Activated T-cell treated with anti-CD3 and anti-CD28 coated beads, Interleukin-2, amount 50 U/mL, for 72 hours (primary cell): ENCODE data around the gene SORBS2. TPM values are rescaled to one million over a fixed set of nuclear protein-coding genes. Genes with fewer than 3 reads are reported as not detected.

Experiments used
- ATAC-seq, 2 donors: fragments of 150-1000 bp; cut with Tn5 transposase; replicated peaks in 1 of 2; 2 replicates each; pipeline ENCODE4 v1.10.0; 2021; ENCODE audit warnings: moderate library complexity in 2 of 2, mild to moderate bottlenecking in 1 of 2
- DNase-seq, 2 donors: peaks; one replicate each; pipeline ENCODE4 v3.0.0; 2021 to 2022; ENCODE audit warnings: mixed read lengths in 1 of 2
- H3K27ac Mint-ChIP-seq: one replicate; pipeline ENCODE4 v1.8.0; 2022; ENCODE audit warnings: mild to moderate bottlenecking, moderate library complexity, mixed read lengths
- H3K27me3 Mint-ChIP-seq: one replicate; pipeline ENCODE4 v1.8.0; 2022; ENCODE audit warnings: low read depth, mixed read lengths
- H3K36me3 Mint-ChIP-seq, 2 donors: one replicate each; pipeline ENCODE4 v1.8.0; 2022; ENCODE audit warnings: mixed read lengths in 2 of 2, mild to moderate bottlenecking in 1 of 2; ENCODE audit not compliant: insufficient read depth in 2 of 2
- H3K4me1 Mint-ChIP-seq: one replicate; pipeline ENCODE4 v1.8.0; 2022; ENCODE audit warnings: low read depth, mixed read lengths
- H3K4me3 Mint-ChIP-seq, 2 donors: one replicate each; pipeline ENCODE4 v1.8.0; 2022; ENCODE audit warnings: mild to moderate bottlenecking in 2 of 2, mixed read lengths in 2 of 2, moderate library complexity in 2 of 2
- H3K9me3 Mint-ChIP-seq, 2 donors: one replicate each; pipeline ENCODE4 v1.8.0; 2022; ENCODE audit warnings: mixed read lengths in 2 of 2
- total RNA-seq, 2 donors: library from RNA; stranded (reverse); gene quantifications; one replicate each; pipeline ENCODE4 v1.2.3, GENCODE V29; 2022

SORBS2 gene
- total RNA-seq, 2 donors from 2014 or later, result 0.26 TPM; not detected in 1

DNA sequence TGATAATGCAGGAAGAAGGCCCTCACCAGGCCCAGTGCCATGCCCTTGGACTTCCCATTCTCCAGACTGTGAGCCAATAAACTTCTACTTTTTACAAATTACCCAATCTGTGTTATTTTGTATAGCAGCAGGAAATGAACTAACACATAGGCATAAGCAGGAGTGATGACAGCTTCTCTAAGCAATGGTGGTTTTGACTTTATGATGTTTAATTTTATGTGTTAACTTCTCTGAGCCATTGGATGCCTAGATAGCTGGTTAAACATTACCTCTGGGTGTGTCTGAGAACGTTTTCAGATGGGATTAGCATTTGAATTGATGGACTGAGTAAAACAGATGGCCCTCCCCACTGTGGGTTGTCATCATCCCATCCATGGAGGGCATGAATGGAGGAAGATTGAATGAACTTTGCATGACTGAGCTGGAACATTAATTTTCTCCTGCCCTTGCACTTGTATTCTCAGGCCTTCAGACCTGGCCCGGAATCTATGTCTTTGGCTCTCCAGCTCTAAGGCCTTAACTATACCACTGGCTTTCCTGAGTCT lies 262.8 kb downstream of the SORBS2 start:
- Mint-ChIP-seq H3K4me3 (no peak overlapping the region), H3K27ac (no peak overlapping the region), H3K36me3 (no peaks in the 10 kb centered on the region), H3K9me3 (no peaks in the 10 kb centered on the region), H3K27me3 (peaks cover 18% of the 10 kb centered on the region), H3K4me1 (no peaks in the 10 kb centered on the region)
- DNase-seq (no peak), ATAC-seq (no peak)

DNA sequence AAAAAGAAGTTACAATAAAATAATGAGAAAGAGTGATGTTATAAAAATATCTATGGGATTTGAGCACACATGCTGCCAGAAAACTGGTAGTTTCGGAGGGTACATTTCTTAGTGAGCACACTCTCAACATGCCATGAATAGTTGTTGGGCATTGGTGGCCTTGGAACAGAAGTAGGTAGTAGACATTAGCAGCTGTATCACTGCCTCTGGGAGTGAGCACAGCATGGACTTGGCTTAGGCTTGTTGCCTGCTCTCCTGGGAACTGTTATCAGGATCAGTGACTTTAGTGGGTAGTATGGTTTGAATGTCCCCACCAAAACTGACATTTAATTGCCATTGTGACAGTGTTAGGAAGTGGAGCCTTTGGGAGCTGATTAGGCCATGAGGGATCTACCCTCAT lies 263.4 kb downstream of the SORBS2 start:
- DNase-seq (no peak), ATAC-seq (no peak)
- Mint-ChIP-seq H3K4me1 (no peaks in the 10 kb centered on the region), H3K9me3 (no peaks in the 10 kb centered on the region), H3K27me3 (peaks cover 18% of the 10 kb centered on the region), H3K4me3 (no peak overlapping the region), H3K36me3 (no peaks in the 10 kb centered on the region), H3K27ac (no peak overlapping the region)

DNA sequence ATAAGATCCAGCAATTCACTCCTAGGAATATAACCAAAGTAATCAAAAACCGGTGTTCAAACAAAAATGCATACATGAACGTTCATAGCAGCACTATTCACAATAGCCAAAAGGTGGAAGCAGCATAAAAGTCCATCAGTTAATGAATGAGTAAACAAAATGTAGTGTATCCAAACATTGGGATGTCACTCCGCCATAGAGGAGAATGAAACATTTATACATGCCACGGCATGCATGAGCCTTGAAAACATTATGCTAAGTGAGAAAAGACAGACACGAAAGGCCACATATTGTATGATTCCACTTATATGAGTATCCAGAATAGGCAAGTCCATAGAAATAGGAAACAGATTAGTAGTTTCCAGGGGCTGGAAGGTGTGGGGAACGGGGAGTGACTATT lies 265.7 kb downstream of the SORBS2 start:
- Mint-ChIP-seq H3K9me3 (no peaks in the 10 kb centered on the region), H3K27ac (no peak overlapping the region), H3K4me1 (no peaks in the 10 kb centered on the region), H3K36me3 (no peaks in the 10 kb centered on the region), H3K27me3 (peaks cover 24% of the 10 kb centered on the region), H3K4me3 (no peak overlapping the region)
- DNase-seq (no peak), ATAC-seq (no peak)

DNA sequence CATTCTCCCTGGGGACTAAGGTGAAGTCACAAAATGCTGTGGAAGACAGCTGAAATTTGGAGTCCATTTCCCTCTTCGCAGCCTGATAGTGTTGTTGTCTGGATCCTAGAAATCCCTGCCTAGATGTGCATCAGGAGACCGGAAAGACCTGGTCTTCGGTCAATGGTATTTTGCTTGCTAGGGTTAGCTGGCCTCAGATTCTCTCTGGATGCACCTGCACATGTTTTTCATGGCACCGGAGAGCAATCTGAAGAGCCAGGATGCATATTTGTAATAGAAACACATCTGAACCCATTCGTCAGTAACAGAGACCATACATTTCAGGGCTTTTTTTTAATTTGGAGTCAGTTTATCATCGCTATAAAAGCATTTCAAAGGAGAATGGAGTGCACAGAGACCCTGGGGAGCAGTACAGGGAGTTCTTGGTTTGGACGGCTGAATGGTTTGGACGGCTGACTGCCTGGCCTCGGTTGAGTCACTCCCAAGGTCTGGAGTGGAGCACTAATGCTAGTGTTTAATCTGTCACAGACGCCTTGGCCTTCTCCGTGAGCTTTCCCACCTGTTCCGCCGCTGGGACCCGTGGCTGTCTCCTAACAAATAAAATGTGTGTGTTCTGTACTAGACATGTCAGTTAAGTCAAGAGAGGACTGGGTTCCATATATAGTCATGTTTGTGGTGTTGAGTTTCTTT lies 269.2 kb downstream of the SORBS2 start:
- H3K27ac Mint-ChIP-seq, result no peak overlapping the region
- peaks cover 15% of the 10 kb centered on the region for H3K27me3 Mint-ChIP-seq
- no peak overlapping the region for H3K4me3 Mint-ChIP-seq
- H3K4me1 Mint-ChIP-seq, result no peaks in the 10 kb centered on the region
- ATAC-seq (no peak), DNase-seq (no peak)
- H3K9me3 Mint-ChIP-seq, result no peaks in the 10 kb centered on the region
- H3K36me3 Mint-ChIP-seq, result no peaks in the 10 kb centered on the region

DNA sequence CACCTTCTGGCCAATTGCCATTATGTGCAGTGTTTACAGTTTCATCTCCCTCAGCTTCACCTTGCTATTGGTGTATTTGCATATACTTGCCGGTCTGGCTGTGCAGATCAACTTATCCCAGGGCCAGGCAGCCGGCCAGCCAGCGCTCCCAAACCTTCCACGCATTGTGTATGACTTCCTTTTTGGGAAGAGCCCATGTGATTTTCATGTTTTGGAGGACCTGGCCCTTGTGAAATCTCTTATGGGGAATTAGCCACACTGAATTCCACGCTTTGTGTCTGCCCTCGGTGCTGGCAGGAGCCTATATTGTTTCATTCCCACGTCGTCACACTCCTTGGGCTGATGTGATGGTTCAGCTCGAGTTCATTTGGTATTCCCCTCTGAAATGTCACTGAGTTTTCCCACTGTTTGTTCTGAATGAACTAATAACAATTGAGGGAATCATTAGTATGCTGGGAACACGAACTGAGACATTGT lies 270.7 kb downstream of the SORBS2 start:
- no peak for ATAC-seq
- H3K36me3 Mint-ChIP-seq, result no peaks in the 10 kb centered on the region
- peaks cover 15% of the 10 kb centered on the region for H3K27me3 Mint-ChIP-seq

DNA sequence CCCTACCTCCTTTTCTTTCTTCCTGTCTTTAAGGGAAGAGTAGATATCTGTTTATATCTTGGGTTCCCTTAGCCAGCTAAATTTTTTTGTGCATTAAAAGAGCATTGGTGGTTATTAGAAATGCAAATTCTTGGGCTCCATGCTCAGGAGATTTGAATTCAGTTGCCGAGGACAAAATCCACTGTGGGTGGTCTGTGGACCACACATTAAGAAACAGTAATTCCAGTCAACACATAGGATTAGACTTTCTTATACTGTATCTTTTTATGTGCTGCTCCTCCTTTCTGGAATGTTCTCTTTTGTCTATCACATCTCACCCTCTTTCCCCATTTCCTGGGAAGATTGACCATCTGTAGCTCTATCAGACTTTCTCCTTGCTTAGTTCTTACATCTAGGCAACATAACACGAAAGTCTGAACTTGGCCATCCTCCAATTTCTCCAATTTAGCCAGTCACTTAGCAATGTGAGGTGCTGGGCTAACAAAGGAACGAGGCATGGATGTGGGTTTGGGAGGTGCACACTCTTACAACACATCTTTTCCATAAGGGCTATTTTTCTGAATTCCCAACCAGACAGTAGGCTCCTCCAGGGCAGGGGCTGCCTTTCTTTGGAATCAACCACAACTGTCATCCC lies 271.4 kb downstream of the SORBS2 start:
- no peaks in the 10 kb centered on the region for H3K36me3 Mint-ChIP-seq
- no peak overlapping the region for H3K4me3 Mint-ChIP-seq
- DNase-seq (no peak), ATAC-seq (no peak)
- peaks cover 20% of the 10 kb centered on the region for H3K27me3 Mint-ChIP-seq
- H3K27ac Mint-ChIP-seq, result no peak overlapping the region
- no peaks in the 10 kb centered on the region for H3K9me3 Mint-ChIP-seq
- H3K4me1 Mint-ChIP-seq, result no peaks in the 10 kb centered on the region

More for the DNA sequence above, 270.7 kb downstream of the SORBS2 start:
- Mint-ChIP-seq H3K4me1 (no peaks in the 10 kb centered on the region), H3K27ac (no peak overlapping the region), H3K9me3 (no peaks in the 10 kb centered on the region), H3K4me3 (no peak overlapping the region)
- no peak for DNase-seq

DNA sequence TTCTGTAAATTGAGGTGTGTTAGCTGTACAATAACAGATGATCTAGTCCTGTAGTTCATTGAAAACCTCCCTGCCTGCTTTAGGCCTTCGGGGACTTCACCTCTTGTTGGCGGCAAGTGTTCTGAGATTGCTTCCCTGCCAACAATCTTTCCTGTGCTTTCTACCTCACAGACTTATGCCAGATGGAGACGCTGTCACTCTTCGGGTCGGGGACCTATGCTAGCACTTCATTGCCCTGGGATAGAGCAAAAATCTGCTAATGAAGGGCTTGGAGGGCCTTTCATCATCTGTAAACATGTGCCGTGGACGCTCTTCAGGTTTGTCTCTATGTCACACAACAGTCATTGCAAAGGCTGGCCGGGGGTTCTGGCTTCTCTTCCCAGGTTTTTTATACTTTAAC lies 272.0 kb downstream of the SORBS2 start:
- no peak overlapping the region for H3K4me3 Mint-ChIP-seq
- DNase-seq (no peak), ATAC-seq (no peak)
- H3K27me3 Mint-ChIP-seq, result peaks cover 20% of the 10 kb centered on the region
- no peak overlapping the region for H3K27ac Mint-ChIP-seq
- H3K36me3 Mint-ChIP-seq, result no peaks in the 10 kb centered on the region
- H3K9me3 Mint-ChIP-seq, result no peaks in the 10 kb centered on the region
- H3K4me1 Mint-ChIP-seq, result no peaks in the 10 kb centered on the region

DNA sequence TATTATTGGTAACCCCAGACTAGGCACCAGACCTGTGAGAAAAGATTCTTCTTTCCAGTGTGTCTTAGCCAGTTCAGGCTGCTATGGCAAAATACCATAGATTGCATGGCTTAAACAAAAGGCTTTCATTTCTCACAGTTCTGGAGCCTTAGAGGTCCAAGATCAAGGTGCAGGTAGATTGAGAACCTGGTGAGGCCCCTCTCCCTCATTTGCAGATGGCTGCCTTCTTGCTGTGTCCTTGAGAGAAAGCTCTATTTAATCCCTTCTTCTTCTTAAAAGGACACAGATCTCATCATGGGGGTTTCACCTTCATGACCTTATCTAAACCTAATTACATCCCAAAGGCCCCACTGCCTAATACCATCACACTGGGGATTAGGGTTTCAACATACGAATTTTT lies 273.2 kb downstream of the SORBS2 start:
- H3K36me3 Mint-ChIP-seq, result no peaks in the 10 kb centered on the region
- H3K9me3 Mint-ChIP-seq, result no peaks in the 10 kb centered on the region
- H3K27me3 Mint-ChIP-seq, result peaks cover 30% of the 10 kb centered on the region
- no peak overlapping the region for H3K4me3 Mint-ChIP-seq
- peaks cover 4% of the 10 kb centered on the region for H3K4me1 Mint-ChIP-seq
- no peak for DNase-seq
- ATAC-seq, result no peak
- H3K27ac Mint-ChIP-seq, result no peak overlapping the region

DNA sequence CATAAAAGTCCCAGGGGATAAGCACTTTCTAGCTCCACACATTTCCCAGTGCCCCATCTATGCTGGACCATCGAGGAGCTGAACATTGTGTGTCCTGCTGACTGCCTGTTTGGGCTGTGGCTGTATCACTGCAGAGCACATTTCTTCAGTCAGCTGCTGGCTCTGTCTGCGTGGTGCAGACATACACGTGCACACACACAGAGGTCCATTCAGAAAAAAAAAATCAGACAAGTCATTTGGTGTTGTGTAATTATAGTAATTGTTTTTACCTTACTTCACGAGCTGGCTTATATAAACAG lies 275.6 kb downstream of the SORBS2 start:
- Mint-ChIP-seq H3K27ac (no peak overlapping the region), H3K4me1 (peaks cover 4% of the 10 kb centered on the region), H3K36me3 (no peaks in the 10 kb centered on the region), H3K9me3 (no peaks in the 10 kb centered on the region), H3K27me3 (peaks cover 33% of the 10 kb centered on the region), H3K4me3 (peak overlapping the region in 1 of 2 donors; percentile 14)
- no peak for ATAC-seq
- no peak for DNase-seq

DNA sequence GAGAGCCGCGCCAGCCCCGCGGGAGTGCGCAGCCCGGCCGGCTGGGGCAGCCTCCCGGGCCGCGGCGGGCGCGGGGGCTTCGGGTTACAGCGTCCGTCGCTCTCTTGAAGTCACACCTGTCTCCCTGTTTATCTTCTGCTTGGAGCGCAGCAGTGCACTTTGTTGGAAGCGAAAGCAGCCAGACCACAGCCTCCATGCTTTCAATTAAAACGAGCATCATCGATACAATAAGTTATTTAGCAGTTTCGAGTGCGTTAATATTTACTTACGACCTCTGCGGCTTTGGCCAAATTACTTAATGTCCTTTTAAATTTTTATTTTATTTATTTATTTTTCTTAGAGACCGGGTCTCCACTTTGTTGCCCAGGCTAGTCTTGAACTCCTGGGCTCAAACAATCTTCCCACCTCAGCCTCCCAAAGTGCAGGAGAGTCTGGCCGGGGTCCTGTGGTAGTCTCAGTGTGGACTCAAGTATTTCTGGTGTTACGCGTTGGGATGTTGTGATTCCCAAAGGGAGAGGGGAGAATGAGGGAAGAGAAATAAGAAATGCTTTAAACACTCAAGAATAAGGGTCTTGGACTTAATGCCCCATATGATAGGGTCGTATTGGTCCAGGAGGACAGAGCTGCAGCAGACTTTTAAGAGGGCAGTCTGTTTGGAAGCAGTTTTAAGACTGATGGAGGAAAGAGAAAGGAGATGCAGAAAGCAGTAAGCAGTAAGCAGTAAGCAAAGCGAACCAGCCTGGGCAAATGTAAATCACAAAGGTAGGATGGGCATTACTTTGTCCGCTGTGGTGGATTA lies 276.2 kb downstream of the SORBS2 start:
- H3K9me3 Mint-ChIP-seq, result no peaks in the 10 kb centered on the region
- H3K4me1 Mint-ChIP-seq, result peaks cover 4% of the 10 kb centered on the region
- H3K4me3 Mint-ChIP-seq, result peak overlapping the region; percentile 62 to 64
- H3K27ac Mint-ChIP-seq, result no peak overlapping the region
- H3K36me3 Mint-ChIP-seq, result no peaks in the 10 kb centered on the region
- DNase-seq (no peak), ATAC-seq (no peak)
- peaks cover 33% of the 10 kb centered on the region for H3K27me3 Mint-ChIP-seq
